ENCODE results near the gene CD40. TPM values are rescaled to one million over a fixed set of nuclear protein-coding genes. Genes with fewer than 3 reads are reported as not detected.

The CD40 gene
- total RNA-seq, 1 experiment from 2014 or later: 14.1 TPM

GRCh38 chr20:46157076-46157592 lies 39.0 kb downstream of the CD40 start:
- POLR2A ChIA-PET: interaction anchor here (0.5 kb wide), 1 partner anchor 29 kb away, joined by 14 read pairs; no protein-coding TSS in a partner anchor
- H3K27me3 ChIP-seq (ENCODE audit: control insufficient read depth, insufficient read depth, low read length): no peaks in the 10 kb centered on the region
- CTCF ChIA-PET: no interaction called here
- no peak overlapping the region for H3K4me3 ChIP-seq (ENCODE audit: low read depth in 2 of 2, low read length in 2 of 2)
- no peaks in the 10 kb centered on the region for H3K36me3 ChIP-seq (ENCODE audit: control insufficient read depth, insufficient read depth, low read length)
- in situ Hi-C loops (cut with HindIII; ENCODE audit: low pct_unique_long_range_greater_than_20kb, low sequenced_read_pairs): no loop called here
- no peak for DNase-seq (ENCODE audit: low read depth, low spot score)
- no peak for ATAC-seq
- TF ChIP-seq SIN3A (IDR thresholded peaks at IDR 0.05; ENCODE audit: borderline replicate concordance, insufficient read depth, low read depth, low read length): no peak
- TF ChIP-seq TCF7L2 (IDR thresholded peaks at IDR 0.05; ENCODE audit: low read depth, low read length): no peak
- TF ChIP-seq REST (IDR thresholded peaks at IDR 0.05; ENCODE audit: insufficient read depth in 1 of 2, low read depth in 2 of 2, low read length in 1 of 2): no peak
- TF ChIP-seq CTCF (IDR thresholded peaks at IDR 0.05): no peak
- no peak for TF ChIP-seq POLR2AphosphoS5 (IDR thresholded peaks at IDR 0.05; ENCODE audit: low read depth, low read length)
- intact Hi-C loops (cut with micrococcal nuclease; ENCODE audit: unreplicated experiment): no loop called here
- H3K4me1 ChIP-seq (ENCODE audit: control insufficient read depth, insufficient read depth, low read length): no peaks in the 10 kb centered on the region
- no peak overlapping the region for H3K27ac ChIP-seq (ENCODE audit: low read length)
- no TSS peak for BruUV-seq (replicated peaks)
- H3K9me3 ChIP-seq (ENCODE audit: control insufficient read depth, insufficient read depth, low read depth, low read length): no peaks in the 10 kb centered on the region

GRCh38 chr20:46157625-46158024 lies 39.5 kb downstream of the CD40 start:
- DNase-seq (ENCODE audit: low read depth, low spot score) (no peak), ATAC-seq (no peak)
- H3K36me3 ChIP-seq (ENCODE audit: control insufficient read depth, insufficient read depth, low read length): no peaks in the 10 kb centered on the region
- no TSS peak for BruUV-seq (replicated peaks)
- ChIA-PET CTCF (no interaction called here), POLR2A (interaction anchor here (0.5 kb wide), 1 partner anchor 30 kb away, joined by 14 read pairs; no protein-coding TSS in a partner anchor)
- peaks cover under 1% of the 10 kb centered on the region; the same call in 1 of the 2 replicates for H3K27me3 ChIP-seq (ENCODE audit: control insufficient read depth, insufficient read depth, low read length)
- no peak overlapping the region for H3K4me3 ChIP-seq (ENCODE audit: low read depth in 2 of 2, low read length in 2 of 2)
- intact Hi-C loops (cut with micrococcal nuclease; ENCODE audit: unreplicated experiment): no loop called here
- in situ Hi-C loops (cut with HindIII; ENCODE audit: low pct_unique_long_range_greater_than_20kb, low sequenced_read_pairs): no loop called here
- H3K4me1 ChIP-seq (ENCODE audit: control insufficient read depth, insufficient read depth, low read length): no peaks in the 10 kb centered on the region
- H3K27ac ChIP-seq (ENCODE audit: low read length): no peak overlapping the region
- H3K9me3 ChIP-seq (ENCODE audit: control insufficient read depth, insufficient read depth, low read depth, low read length): no peaks in the 10 kb centered on the region
- TF ChIP-seq REST (IDR thresholded peaks at IDR 0.05; ENCODE audit: insufficient read depth in 1 of 2, low read depth in 2 of 2, low read length in 1 of 2): no peak
- no peak for TF ChIP-seq POLR2AphosphoS5 (IDR thresholded peaks at IDR 0.05; ENCODE audit: low read depth, low read length)
- TF ChIP-seq SIN3A (IDR thresholded peaks at IDR 0.05; ENCODE audit: borderline replicate concordance, insufficient read depth, low read depth, low read length): no peak
- no peak for TF ChIP-seq CTCF (IDR thresholded peaks at IDR 0.05)
- TF ChIP-seq TCF7L2 (IDR thresholded peaks at IDR 0.05; ENCODE audit: low read depth, low read length): no peak
